Glomerular visceral epithelial cell (primary cell): ENCODE data around the gene SMIM29.
"Not testable (repeated sequence)": the region's sequence is repeated elsewhere in the genome, so short reads cannot be mapped to it uniquely, and the experiment has no call there.

ENCODE experiments used
- DNase-seq: peaks from one replicate; pipeline ENCODE4 v3.0.0-alpha.2; 2016; ENCODE audit errors: extremely low spot score

SMIM29 gene

GRCh38 chr6:34269132-34269531, 20.3 kb upstream of the SMIM29 start:
- not testable (repeated sequence) for DNase-seq

- DNase-seq = no peak
Observed at GRCh38 chr6:34267746-34268145, 18.9 kb upstream of the SMIM29 start.

GRCh38 chr6:34263484-34263883, 14.7 kb upstream of the SMIM29 start:
- DNase-seq = not testable (repeated sequence)

- DNase-seq = no peak
Observed at GRCh38 chr6:34260576-34261267, 11.9 kb upstream of the SMIM29 start.

GRCh38 chr6:34259529-34260069, 10.8 kb upstream of the SMIM29 start:
- DNase-seq = no peak

- DNase-seq = not testable (repeated sequence)
Observed at GRCh38 chr6:34252395-34252794, 3.6 kb upstream of the SMIM29 start.

- no peak for DNase-seq
Observed at GRCh38 chr6:34249469-34250261, 859 bp upstream of the SMIM29 start.

GRCh38 chr6:34248198-34248726, 544 bp downstream of the SMIM29 start:
- peak; percentile 59 for DNase-seq

- no peak for DNase-seq
Observed at GRCh38 chr6:34247481-34248197, 1.2 kb downstream of the SMIM29 start.

- peak; percentile 61 for DNase-seq
Observed at GRCh38 chr6:34246563-34247391, 2.0 kb downstream of the SMIM29 start.

- no peak for DNase-seq
Observed at GRCh38 chr6:34246249-34246562, 2.6 kb downstream of the SMIM29 start.

- DNase-seq = not testable (repeated sequence)
Observed at GRCh38 chr6:34245761-34246140, 3.1 kb downstream of the SMIM29 start.

- DNase-seq = not testable (repeated sequence)
Observed at GRCh38 chr6:34245032-34245760, 3.6 kb downstream of the SMIM29 start.

- peak; percentile 98 for DNase-seq
Observed at GRCh38 chr6:34243901-34244884, 4.6 kb downstream of the SMIM29 start.

GRCh38 chr6:34243131-34243771, 5.6 kb downstream of the SMIM29 start:
- DNase-seq = no peak

- DNase-seq = no peak
Observed at GRCh38 chr6:34242252-34243130, 6.3 kb downstream of the SMIM29 start.

GRCh38 chr6:34241351-34242215, 7.2 kb downstream of the SMIM29 start:
- no peak for DNase-seq
